Measurements from ENCODE around the gene RGS9.

DNA sequence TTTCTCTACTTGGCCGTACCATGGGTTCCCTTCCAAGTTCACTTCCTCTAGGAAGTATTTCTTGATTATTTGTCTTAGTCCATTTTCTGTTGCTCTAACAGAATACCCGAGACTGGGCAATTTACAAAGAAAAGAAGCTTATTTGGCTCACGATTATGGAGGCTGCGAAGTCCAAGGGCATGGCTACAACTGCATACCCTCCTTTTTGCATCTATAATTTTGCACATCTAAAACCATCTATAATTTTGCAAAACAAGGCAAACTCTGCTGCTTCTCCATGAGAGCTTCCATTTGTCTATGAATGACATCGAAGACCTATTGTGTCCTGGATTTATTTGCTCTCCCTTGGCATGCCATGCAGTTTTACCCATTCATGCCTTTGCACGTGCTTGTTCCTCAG is 27.6 kb upstream of the RGS9 start:
- TF ChIP-seq EZH2 (IDR thresholded peaks at IDR 0.05) (no peak), ELF1 (IDR thresholded peaks at IDR 0.05; ENCODE audit: borderline replicate concordance, low read depth) (no peak), TCF7L2 (IDR thresholded peaks at IDR 0.05; ENCODE audit: borderline replicate concordance, extremely low read depth, insufficient read depth, insufficient read length) (no peak), RAD21 (IDR thresholded peaks at IDR 0.05; ENCODE audit: low read depth) (no peak), POLR2AphosphoS5 (IDR thresholded peaks at IDR 0.05; ENCODE audit: low read depth, low read length) (no peak), POLR2A (IDR thresholded peaks at IDR 0.05; ENCODE audit: borderline replicate concordance, extremely low read depth, insufficient read depth, insufficient read length) (no peak), SIN3A (IDR thresholded peaks at IDR 0.05; ENCODE audit: low read depth) (no peak), EGR1 (IDR thresholded peaks at IDR 0.05; ENCODE audit: low read depth) (no peak), YY1 (IDR thresholded peaks at IDR 0.05; ENCODE audit: extremely low read depth, insufficient replicate concordance, low read depth, low read length) (no peak)
- TF ChIP-seq, protein P1, sequence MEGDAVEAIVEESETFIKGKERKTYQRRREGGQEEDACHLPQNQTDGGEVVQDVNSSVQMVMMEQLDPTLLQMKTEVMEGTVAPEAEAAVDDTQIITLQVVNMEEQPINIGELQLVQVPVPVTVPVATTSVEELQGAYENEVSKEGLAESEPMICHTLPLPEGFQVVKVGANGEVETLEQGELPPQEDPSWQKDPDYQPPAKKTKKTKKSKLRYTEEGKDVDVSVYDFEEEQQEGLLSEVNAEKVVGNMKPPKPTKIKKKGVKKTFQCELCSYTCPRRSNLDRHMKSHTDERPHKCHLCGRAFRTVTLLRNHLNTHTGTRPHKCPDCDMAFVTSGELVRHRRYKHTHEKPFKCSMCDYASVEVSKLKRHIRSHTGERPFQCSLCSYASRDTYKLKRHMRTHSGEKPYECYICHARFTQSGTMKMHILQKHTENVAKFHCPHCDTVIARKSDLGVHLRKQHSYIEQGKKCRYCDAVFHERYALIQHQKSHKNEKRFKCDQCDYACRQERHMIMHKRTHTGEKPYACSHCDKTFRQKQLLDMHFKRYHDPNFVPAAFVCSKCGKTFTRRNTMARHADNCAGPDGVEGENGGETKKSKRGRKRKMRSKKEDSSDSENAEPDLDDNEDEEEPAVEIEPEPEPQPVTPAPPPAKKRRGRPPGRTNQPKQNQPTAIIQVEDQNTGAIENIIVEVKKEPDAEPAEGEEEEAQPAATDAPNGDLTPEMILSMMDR (IDR thresholded peaks at IDR 0.05 in 2 of 3, conservative IDR thresholded peaks at IDR 0.05 in 1 of 3; ENCODE audit: borderline replicate concordance in 1 of 3, insufficient read depth in 1 of 3, low read depth in 2 of 3, low read length in 2 of 3), result no peak
- TF ChIP-seq, protein P2, sequence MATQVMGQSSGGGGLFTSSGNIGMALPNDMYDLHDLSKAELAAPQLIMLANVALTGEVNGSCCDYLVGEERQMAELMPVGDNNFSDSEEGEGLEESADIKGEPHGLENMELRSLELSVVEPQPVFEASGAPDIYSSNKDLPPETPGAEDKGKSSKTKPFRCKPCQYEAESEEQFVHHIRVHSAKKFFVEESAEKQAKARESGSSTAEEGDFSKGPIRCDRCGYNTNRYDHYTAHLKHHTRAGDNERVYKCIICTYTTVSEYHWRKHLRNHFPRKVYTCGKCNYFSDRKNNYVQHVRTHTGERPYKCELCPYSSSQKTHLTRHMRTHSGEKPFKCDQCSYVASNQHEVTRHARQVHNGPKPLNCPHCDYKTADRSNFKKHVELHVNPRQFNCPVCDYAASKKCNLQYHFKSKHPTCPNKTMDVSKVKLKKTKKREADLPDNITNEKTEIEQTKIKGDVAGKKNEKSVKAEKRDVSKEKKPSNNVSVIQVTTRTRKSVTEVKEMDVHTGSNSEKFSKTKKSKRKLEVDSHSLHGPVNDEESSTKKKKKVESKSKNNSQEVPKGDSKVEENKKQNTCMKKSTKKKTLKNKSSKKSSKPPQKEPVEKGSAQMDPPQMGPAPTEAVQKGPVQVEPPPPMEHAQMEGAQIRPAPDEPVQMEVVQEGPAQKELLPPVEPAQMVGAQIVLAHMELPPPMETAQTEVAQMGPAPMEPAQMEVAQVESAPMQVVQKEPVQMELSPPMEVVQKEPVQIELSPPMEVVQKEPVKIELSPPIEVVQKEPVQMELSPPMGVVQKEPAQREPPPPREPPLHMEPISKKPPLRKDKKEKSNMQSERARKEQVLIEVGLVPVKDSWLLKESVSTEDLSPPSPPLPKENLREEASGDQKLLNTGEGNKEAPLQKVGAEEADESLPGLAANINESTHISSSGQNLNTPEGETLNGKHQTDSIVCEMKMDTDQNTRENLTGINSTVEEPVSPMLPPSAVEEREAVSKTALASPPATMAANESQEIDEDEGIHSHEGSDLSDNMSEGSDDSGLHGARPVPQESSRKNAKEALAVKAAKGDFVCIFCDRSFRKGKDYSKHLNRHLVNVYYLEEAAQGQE (IDR thresholded peaks at IDR 0.05; ENCODE audit: low read depth), result no peak
